Inflammatory macrophage treated with lipopolysaccharide for 1 hour (primary cell): ENCODE measurements around the gene PLOD2.

Experiments
- DNase-seq, 2 donors: peaks; one replicate each; pipeline ENCODE4 v3.0.0-alpha.2; 2020 to 2022

PLOD2 gene

DNA sequence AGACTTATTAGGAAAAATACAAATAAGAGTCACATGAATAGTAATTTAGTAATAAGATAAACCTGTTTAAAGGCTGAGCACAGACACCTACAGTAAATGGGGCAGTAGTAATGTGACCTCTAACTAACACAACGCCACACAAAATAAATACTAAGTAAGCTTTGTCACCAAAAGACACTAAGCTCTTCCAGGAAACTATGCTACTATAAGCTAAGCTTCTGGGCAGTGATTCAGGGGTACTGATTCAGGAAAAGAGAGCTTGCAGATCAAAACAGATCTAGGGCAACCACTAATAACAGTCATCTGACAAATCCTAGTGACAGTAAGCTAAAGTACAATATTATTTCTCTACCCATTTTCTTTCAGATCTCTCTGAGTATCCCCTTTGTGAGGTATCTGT, 68.8 kb downstream of the PLOD2 start:
- DNase-seq: no peak

DNA sequence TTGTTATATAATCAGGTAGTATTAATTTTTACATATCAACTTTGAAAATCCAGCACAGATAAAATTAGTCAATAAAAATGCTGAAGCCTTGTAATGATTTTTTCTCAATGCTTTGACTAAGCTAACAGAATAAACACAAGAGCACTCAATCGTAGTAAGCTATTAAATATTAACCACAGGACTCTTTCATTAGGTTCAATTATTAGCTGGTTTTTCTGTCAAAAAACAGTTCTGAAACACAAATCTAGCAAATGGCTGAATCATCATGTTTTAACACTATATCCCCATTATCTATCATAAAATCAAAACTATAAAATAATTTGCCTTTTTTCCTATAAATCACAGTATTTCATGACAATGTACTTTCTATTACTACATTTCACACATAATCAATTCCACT, 69.6 kb downstream of the PLOD2 start:
- DNase-seq: no peak

DNA sequence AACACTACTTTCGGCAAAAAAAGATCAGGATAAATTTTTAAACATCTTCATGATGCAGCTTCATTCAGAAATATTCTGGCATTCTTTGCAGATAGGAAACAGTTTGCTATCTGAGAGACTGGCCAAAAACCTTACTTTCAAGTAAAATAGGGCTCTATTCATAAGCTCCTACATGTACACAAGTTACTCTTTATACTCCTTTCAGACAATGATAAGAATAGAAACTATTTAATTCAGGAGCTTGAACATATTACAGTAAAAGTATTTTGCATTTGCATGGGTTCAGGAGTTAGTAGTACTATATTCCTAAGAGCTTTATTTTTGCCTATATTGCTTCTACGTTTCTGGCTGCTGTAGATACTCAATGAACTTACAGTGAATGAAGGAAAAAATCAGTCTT, 70.5 kb downstream of the PLOD2 start:
- DNase-seq: no peak

DNA sequence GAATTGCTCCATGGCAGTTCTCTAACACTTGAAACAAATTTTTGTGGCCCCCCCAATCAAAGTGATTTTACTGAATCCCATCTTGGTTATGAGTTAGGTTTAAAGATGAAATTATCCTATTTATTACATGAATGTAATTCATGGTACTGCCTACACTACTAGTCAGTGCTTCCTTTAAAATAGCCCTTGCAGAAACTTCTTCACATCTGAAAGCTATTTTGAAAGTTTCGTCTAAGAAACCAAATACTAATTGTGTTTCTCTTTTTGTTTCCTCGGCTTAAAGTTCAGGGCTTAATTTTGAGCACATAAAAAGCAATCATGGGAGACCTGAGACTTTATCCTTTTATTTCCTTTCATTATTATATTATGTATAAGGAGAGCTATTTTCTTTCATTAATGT, 72.1 kb downstream of the PLOD2 start:
- DNase-seq: no peak

DNA sequence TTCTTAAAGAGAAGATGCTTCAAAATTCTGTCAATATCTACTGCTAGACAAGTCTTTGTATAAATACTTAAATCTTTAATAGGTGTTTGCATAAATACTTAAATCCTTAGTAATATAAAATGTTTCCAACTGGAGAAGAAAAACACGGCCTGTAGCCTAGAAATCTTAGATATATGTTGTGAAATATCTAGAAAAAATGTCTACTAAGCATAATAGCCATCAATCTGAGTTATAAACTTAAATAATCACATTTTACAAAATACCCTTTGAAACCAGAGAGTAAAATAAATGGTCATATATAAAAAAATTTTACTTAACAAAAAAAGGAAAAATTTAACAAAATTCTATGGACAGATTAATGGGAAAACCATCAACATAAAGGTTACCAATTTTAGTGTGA, 73.9 kb downstream of the PLOD2 start:
- no peak for DNase-seq

DNA sequence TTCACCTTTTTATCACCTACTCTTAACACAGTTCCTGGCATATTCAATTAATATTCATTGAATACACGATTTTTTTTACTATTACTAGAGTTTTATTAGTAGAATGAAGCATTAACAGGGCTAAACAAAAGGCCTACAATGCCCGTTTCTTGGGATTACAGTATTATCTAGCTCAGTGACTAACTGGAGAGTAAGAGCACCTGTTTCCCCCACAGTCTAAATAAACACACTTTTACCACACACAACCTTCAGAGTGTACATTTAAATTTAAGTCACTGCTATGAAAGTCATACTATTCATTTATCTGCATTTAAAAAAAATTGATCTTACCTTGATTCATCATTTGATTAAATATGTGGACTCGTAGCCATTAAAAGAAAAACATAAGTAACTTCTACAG, 74.8 kb downstream of the PLOD2 start:
- no peak for DNase-seq

DNA sequence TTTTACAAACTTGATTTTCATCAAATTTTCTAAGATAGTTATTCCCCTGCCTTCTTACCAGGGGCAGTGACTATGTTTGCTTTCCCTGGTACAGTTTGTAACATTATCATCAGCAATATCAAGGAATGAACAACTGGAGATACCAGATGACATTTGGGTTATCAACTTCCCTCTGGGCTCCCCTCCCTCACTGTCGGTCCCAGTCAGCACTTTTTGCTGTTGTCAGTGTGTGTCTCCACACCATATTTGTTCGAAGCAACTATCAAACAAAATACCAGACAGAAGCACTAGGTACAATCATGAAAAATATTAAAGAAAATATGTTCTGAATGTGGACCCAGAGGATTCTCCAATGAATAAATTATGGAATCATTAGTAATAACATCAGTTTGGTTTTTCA, 75.3 kb downstream of the PLOD2 start:
- DNase-seq: no peak

DNA sequence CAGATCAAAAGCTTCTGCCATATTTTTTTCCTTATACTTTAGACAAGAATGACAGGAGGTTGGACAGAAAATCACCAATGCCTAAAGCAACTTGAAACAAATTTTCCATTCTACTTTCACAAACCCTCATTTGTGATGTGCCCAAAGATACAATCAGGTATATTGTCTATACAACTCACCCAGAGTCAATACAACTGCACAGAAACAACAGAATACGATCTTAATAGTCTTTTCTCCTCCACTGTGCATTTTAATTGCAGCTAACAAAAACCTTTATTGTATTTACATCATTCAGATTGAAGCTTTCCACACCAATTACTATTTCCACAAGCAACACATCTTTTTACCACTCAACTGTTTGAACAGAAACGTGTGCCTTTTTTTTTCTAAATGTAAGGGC, 80.4 kb downstream of the PLOD2 start:
- no peak for DNase-seq

DNA sequence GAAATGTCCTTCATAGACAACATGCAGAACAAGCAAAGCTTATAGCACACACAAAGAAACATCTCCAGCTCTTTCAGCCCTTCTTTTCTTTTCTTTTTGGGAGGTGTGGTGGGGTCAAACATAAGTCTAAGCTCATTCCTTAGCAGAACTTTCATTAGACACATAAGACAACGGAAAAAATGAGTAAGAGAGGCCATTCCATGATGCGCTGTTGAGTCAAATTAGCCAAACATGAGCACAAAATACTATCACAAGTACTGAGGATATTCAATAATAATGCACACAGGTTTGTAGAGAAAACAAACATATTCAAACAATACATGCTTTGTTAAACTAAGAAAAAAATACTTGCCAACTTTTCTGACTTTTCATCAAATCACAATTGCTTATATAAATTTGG, 83.0 kb downstream of the PLOD2 start:
- no peak for DNase-seq

DNA sequence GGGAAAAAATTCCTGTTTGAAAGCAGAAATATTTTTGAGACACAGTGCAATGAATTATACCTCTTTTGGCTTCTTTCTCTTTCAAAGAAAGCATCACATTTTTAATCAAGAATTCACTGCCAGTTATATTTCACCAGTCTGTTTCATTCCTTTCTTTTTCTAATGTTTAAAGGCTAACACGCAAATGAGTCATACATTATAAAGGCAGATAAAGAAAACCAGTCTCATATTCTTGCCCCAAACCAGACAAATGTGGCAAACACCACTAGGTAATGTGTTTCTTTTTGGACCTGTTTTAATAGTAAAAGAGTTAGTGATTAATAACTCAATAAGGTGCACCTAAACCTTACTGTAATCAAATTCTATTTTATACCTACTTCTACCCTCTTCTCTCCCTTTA, 83.8 kb downstream of the PLOD2 start:
- no peak for DNase-seq

DNA sequence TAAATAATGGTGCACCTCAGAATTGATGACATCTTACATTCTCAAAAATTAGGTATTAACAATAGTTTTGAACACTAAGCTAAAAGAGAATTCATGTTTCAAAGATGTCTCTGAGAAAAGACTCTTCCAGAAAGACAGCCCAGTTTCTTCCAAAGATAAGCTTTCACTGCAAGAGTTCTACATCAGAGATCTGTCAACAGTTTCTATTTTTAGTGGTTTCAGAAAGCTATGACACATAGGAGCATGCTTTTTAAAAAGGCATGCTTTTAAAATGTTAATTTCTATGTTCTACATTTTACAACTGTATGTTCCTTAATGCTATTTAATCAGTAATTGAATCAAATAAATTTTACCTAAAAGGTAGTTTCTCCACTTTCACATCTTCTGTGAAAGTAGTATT, 88.2 kb downstream of the PLOD2 start:
- no peak for DNase-seq

DNA sequence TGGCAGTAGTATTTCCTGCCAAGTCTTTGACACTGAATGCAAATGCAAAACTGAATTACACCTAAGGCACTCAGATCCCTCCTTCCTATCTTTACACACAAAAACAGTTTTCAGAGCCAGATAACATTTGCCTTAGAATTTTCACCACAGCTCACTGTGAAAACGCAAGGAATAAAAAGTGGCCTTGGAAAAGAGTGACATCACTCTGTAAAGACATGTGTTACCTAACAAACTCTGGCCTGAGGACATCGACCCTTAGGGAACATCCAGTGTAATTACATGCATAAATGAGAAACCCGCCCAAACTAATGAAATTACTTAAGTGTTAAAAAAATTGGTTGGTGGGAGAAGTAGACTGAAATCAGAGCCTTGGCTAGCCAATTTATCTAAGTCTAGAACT, 88.9 kb downstream of the PLOD2 start:
- no peak for DNase-seq

DNA sequence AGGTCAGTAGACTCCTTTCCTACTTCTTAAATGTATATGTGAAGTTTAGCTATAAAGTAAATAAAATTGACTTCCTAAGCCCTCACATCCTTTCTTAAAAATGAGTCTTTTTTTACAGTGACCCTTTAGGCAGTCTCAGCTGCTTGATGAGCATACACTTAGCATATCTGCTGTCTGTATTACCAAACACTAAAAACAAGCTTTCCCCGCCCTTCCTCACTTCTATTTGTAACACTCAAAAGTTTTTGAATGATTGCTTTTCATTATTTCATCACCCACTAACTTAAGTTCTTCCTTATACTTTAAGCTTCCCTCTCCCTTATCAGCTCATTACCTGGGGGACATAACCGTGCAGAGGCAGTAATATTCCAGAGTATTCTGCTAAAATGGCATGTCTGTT, 89.4 kb downstream of the PLOD2 start:
- DNase-seq: no peak

DNA sequence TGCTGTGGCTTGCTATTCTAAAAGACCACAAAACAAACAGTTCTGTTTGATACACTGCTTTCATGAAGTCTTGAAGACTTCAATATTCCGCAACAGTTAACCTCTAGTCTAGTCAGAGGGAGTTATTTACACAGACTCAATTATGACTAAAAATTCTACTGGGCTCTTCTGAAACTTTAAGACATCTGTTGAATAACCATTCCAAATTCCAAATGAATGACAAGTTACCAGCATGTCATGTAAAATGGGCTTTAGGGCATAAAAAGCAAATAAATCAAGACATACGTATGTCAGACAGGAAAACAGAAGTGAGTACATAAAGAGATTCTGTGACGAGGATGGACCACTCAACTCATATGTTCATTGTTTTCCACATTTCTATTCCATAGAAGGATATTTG, 93.9 kb downstream of the PLOD2 start:
- DNase-seq: no peak

DNA sequence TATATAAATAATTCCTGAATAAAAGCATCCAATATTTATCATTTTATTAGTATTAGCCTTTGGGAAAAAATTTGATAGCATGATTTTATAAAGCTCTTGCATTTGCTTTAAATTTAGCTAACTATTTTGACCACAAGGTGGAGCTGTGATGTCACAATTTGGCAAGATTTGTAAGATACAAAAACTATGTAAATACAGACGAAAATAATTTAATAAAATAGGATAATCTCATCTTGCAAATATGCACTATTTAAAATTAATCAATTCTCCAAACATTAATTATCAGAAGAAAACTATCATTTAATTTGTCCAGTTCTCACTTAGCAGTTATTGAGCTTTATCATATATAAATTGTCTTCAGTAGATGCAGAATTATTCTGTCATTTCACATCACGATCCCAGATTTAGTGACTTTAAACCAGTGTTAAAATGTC, 95.4 kb downstream of the PLOD2 start:
- DNase-seq: peak; percentile 19 to 83

DNA sequence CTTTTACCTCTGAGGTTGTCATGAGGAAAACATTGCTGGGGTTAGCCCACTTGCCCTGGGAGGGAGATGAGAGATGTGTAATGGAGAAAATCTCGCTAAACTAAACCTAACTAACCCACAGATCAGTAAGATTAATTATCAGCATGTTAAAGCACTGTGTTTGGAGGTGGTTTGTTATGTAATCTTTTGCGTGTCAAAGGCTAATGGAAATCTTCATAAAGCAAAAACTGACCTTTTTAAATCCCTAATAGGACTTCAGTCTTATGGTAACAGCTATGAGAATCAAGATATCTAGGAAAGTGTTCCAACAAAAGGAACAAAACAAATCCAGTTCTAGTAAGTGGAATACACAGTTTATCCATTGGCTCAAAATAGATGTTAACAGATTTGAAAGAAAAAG, 102.7 kb downstream of the PLOD2 start:
- DNase-seq: no peak

DNA sequence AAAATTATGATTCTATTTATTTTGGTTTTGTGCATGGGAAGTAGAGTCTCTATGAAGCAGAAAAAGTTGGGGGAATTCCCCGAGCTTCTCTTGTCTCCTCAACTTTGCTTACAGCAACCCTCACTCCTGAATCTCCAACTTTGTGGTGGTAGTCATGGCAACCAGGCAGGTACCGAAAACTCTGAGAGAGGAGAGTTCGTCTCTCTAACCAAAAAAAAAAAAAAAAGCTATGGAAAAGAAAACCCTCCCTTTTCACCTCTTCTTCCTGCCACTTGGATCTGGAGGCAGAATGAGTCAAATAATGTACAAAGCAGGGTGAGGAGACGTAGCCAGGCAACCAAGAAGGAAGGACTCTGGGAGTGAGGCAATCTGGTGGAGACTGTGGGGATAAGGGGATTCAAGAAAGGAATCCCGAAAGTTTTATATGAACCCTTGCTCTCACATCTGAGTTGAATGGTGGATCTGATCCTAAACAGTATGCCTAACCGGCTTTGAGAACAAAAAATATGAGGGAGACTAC, 108.1 kb downstream of the PLOD2 start:
- no peak for DNase-seq

DNA sequence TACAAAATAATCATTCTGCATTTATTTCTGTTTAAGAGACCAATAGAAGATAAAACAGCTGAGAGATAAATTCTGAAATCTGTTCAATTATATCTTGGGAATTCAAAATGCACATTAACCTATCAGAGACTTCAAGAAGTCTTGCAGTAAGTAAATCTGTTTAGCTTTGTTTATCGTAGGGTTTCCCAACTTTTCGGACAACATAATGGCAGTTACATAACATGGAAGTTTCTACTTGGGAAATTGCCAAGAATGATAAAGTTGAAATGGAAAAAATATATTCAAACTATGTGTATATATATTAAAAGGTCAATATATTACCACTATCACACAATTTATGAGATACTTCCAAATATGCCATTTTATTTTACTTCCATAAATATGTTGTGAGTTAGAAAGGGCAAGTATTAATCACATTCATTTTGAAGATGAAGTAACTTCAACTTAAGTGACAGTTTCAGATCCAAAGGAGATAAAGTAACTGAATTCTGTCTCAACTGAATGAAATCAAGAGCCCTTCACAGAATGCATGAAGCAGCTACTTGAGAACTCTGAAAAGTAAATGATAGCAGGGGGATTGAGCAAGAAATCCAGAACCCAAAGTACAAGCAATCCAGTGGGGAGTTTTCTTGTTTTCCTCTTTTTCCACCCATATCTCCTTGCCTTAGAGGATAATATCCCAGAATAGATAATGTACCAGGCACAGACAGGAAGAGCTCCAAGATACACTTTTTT, 108.8 kb downstream of the PLOD2 start:
- DNase-seq: no peak

DNA sequence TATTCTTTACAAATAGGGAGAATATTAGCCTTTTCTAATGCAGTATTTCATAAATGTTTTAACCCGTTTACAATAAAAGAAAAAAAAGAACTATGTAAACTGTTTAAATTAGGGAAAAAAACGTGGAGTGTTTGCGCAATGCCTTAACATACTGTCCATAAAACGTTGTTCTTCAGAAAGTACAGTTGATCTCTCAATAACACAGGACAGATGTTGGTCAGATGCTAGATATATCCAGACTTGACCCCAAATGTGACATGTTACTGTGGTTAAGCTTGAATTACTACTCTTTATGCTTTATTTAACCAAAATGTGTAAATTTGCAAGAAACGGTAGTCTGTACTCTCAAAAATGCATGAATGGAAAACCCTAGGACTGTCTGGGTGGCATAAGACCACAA, 110.3 kb downstream of the PLOD2 start:
- no peak for DNase-seq

DNA sequence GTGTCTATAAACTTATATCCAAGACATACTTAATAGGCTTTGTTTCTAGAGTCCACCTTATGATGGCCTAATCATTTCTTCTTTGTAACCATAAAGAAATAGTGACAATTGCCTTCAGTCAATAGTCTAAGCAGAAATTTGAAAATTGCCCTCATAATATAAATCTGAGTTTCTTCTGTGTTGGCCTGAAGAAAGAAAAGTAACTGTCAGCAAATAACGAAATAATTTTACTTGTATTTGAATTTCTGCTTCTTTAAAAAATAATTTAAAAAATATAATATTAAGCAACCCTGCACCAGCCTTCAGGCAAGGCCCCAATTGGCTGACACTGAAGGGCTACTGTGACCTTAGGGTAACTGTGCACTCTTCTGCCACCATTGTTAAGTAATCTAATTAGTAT, 113.5 kb downstream of the PLOD2 start:
- DNase-seq: no peak

DNA sequence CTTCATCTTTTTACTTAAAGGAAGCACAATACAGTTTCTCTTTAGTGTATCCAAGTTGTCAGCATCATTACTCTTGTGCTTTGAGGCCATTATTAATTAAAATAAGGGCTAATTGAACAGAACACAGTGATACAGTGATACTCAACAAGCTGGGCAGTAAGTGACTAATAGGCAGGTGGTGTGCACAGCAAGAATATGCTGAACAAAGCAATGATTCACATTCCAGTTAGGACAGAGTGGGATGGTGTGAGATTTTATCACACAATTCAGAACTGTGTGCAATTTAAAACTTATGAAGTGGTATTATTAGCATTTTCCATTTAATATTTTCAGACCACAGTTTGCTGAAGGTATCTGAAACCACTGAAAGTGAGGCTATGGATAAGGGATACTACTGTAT, 116.9 kb downstream of the PLOD2 start:
- no peak for DNase-seq

DNA sequence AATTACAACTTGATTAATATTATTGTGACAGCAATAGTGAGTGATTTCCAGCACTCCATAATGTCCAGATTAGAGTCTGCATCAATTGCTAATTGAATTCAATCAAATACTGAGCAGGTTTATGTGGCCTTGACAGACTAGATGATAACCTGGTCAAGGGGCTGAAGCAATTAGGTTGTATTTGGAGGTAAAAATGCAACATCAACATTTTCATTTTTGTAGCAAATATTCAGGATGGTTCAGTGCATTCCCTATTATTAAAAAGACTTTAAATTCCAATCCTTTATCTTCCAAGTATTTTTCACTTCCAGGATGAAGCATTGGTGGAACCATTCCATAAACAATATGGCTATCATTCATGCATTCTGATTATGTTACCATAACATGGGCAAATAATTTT, 120.4 kb downstream of the PLOD2 start:
- no peak for DNase-seq

DNA sequence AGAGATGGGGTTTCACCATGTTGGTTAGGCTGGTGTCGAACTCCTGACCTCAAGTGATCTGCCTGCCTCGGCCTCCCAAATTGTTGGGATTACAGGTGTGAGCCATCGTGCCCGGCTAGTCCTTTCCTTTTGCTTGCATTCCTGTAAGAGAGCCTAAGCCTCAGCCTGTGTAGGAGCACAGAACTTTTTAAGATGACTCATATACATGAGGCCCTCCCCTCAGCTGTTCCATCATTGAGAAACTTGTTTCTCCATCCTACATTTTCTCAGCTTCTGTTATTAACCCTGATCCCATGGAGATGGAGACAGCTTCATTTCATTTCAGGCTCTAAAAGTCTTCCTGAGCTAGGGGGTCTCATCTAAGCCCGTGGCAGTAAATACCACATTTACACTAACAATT, 123.3 kb downstream of the PLOD2 start:
- no peak for DNase-seq

DNA sequence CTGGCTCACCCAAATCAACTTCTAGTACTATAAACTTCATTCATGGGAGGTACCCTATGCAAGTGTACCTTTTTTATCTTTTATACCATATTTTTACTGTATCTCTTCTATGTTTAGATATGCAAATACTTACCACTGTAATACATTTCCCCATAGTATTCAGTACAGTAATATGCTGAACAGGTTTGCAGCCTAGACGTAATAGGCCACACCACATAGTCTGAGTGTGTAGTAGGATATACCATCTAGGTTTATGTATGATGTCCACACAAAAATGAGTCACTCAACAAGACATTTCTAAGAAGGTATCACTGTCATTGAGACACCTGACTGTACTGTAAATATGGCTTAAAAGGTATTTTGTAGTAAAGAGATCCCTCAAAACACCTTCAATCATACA, 124.7 kb downstream of the PLOD2 start:
- DNase-seq: no peak

DNA sequence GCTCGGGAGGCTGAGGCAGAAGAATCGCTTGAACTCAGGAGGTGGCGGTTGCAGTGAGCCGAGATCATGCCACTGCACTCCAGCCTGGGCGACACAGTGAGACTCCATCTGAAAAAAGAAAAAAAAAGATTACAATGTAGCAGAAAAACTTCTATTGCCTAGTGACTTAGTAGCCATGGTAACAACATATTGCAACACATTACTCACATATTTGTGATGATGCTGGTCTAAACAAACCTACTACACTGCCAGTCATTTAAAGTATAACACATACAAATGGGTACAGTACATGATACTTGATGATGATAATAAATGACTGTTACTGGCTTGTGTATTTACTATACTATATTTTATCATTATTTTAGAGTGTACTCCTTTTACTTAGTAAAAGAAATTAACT, 125.6 kb downstream of the PLOD2 start:
- no peak for DNase-seq
